NCI-H128 (cell line): ENCODE results near the gene AQP7.
"Not testable (repeated sequence)": the region's sequence is repeated elsewhere in the genome, so short reads cannot be mapped to it uniquely, and the experiment has no call there.

Source experiments
- DNase-seq: peaks from one replicate; lab custom pipeline; 2025; ENCODE audit not compliant: unreplicated experiment; lab: John Stamatoyannopoulos, UW

AQP7 gene

DNA sequence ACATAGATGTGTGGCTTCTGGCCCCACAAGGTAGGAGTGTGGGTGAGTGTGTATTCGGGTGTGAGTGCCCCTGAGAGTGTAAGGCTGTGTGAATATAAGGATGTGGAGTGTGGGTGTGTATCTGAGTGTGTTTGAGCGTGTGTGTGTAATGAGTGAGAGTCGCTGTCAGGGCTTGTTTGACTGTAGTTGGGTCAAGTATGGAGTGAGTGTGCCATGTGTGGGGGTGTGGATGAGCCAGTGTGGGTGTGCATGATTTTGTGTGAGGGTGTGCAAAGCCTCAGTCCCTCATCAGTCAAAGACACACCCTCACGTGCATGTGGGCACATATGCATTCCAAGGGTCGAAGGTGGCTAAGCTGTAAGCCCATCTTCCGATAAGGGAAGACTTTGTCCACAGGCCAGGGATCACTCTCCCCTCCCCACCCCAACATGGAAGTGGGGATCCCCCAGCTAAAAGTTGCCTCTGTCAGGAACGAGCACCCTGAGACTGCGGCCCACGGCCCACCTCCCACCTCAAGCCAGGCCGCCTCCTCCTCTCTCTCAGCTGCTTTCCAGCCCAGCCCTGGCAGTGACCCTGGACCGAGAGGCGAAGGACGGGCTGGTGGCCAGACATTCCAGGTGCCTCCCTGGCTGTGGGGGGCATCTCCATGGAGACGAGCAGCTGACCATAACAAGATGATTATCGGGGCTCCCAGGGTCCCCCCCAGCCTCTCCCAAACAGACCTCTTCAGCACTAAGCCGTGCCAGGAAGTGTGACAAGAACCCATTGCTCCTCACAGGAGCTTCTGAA, 32.1 kb upstream of the AQP7 start:
- DNase-seq: no peak

DNA sequence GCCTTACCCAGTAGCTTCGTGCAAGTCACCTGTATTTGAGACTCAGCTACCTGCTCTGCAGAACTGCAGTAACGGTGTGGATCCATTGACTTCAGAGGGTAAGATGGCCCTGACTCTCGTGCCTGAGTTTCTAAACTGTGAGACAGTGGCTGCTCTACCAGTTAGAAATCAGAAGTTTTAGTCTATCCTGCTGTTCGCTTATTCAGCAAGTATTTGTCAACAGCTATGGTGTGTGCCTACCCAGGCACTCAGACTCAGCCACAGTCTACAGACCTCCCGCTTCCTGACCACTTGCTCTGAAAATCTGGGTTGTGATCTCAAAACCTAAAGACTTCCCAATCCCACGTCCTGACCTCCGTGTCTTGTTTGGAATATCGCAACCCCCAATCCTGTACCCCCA, 31.5 kb upstream of the AQP7 start:
- DNase-seq: no peak

DNA sequence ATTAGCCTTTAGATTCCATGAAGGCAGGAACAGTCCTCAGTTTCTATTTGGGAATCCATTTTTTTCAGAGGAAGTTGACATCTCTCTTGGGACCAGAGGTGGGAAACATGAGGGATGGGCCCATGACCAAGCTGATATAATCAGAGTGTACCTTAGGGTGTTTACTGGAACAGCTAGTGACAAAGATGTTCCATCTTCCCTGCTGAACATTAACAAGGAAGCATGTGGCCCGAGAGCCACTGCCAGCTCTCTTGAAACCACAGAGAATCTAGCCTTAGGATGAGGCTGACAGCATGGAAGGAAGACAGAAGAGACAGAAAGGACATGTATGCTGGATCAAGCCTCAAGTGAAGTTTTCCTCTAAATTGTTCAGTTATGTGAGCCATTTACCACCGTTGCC, 29.1 kb upstream of the AQP7 start:
- DNase-seq: no peak

DNA sequence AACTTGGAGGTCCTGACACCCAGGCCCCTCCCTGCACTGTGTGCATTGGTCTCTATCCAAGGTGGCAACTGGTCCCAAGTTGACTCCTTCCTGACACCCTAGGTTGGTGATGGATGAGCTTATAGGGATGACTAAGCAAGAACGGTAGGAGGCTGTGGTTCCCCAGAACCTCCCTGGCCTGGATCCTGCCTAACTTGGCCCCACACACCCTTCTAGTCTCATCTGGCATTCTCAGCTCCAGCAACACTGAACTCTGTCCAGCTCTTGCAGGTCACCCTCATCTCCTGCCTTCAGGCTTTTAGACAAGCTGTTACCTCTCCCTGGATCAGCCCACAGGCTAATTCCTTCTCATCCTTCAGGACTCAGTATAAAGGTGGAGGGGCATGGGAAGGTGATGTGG, 28.6 kb upstream of the AQP7 start:
- DNase-seq: no peak

DNA sequence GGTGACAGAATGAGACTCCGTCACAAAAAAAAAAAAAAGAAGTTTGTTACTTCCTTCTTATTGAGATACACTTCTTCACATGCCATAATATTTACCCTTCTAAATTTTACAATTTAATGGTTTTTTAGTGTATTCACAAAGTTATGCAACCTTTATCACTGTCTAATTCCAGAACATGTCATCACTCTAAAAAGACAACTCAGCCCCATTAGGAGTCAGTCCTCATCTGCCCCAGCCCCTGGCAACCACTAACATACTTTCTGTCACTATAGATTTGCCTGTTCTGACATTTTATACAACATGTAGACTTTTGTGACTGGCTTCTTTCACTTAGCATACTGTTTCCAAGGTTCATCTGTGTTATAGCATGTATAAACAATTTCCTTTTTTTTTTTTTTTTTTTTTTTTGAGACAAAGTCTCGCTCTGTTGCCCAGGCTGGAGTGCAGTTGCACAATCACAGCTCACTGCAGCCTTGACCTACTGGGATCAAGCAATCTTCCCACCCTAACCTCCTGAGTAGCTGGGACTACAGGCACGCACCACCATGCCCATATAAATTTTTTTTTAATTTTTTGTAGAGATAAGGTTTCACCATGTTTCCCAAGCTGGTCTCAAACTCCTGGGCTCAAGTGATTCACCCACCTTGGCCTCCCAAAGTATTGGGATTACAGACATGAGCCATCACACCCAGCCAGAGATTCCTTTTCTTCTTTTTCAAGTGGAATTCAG, 27.1 kb upstream of the AQP7 start:
- DNase-seq: no peak

DNA sequence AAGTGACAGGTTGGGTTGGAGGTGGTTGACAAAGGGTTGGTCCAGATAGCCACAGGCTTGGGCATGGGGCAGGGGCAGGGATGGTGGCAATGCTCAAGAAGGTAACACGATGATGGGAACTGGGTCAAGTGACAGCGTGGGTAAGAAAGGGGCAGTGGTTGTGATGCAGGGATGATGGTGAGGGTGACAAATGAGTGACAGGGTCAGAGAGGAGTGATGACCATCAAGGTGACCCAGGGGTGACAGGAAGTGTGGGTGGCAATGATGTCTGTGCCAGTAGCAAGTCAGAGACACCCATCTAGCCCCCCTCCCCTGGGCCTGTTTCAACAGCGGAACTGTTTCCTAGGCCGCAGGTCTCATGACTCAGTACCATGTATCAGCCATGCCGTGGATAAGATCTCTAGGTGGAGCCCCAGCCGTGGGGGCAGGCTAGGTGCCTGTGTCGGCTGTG, 24.5 kb upstream of the AQP7 start:
- no peak for DNase-seq

DNA sequence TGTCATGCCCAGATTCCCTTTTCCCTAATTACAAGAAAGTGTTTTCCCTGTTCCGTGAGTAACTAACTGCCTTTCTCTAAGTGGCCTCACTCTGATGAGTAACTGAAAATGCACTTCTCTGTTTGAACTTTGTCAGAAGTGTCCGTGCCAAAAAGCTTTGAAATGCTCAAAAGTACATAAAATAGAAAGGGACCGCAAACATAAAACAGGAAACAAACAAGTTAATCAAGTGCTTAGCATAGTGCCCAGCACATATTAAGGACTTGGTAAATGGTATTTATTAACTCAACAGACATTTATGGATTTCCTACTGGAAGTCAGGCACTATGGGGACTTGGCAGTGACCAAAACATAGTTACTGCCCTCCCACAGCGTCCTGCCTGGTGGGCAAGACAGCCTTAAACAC, 22.8 kb upstream of the AQP7 start:
- DNase-seq: no peak

DNA sequence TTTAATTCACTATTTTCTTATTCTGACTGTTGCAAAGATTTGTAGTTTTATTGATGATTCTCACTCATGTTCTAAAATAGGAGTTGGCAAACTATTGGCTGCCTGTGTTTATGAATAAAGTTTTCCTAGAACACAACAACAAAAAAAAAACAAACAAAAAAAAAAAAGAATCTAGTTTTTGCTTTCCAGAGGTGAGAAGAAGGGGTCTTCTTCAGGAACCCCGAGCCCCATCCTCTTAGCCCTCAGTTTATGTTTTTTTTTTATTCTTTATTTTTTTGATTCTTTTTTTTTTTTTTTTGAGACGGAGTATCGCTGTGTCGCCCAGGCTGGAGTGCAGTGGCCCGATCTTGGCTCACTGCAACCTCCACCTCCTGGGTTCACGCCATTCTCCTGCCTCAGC, 22.1 kb upstream of the AQP7 start:
- DNase-seq: not testable (repeated sequence)

DNA sequence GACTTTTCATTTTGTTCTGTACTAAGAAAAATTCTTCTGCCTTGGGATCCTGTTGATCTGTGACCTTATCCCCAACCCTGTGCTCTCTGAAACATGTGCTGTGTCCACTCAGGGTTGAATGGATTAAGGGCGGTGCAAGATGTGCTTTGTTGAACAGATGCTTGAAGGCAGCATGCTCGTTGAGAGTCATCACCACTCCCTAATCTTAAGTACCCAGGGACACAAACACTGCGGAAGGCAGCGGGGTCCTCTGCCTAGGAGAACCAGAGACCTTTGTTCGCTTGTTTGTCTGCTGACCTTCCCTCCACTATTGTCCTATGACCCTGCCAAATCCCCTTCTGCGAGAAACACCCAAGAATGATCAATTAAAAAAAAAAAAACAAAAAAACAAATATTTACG, 21.7 kb upstream of the AQP7 start:
- DNase-seq: not testable (repeated sequence)

DNA sequence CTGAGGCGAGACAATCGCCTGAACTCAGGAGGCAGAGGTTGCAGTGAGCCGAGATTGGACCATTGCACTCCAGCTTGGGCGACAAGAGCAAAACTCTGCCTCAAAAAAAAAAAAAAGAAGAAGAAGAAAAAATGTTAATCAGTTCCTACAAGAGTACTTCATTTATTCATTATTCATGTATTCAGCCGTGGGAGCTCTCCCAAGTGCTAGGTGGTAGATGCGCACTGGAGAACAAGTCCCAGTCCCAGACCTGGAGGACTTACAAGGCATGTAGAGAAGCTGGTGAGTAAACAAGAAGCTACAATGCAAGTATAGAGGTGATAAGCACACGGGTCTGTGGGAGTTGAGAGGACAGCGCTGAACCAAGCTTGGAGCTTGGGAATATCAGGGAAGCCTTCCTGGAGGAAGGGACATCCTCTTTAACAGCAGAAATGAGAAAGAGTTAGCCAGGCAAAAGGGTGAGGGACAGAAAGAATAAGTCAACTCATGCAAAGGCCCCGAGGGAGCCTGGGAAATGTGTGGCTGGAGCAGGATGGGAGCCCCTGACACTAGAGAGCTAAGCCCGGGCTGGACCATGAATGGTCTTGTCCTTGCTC, 17.4 kb upstream of the AQP7 start:
- no peak for DNase-seq

DNA sequence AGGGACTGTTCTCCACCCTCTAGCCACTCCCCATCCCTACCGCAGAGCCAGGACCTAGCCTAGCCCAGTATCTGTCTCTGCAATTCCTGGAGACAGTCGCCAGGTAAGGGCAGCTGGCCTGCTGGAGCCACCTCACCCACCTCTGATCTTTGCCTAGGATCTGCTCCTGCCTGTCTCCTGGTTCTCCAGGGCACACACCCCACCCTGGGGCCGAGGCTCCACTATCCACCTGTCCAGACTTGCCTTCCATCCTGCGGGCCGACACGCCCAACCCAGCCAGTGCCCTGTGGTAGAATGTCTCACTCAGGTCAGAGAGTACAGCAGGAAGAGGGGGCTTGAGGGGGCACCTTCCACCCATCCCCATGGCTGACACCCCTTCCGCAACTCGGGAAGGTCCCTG, 15.7 kb upstream of the AQP7 start:
- DNase-seq: no peak

DNA sequence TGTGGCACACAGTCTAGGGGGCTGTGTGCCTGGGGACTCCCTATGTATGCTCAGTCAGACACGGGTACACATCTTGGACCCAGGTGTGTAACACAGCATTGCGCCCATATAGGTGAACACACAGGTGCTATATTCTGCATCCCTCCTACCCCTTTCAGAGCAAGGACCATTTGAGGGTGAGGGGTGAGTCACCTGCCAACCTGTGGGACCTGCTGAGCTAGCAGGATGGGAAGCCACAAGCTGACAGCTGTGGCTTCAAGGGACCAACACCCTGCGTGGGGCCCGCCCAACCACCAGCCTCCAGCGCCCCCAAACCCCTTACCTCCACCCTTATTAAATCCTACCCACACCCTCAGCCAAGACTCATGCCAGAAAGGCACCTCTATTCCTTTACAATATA, 14.6 kb upstream of the AQP7 start:
- no peak for DNase-seq

DNA sequence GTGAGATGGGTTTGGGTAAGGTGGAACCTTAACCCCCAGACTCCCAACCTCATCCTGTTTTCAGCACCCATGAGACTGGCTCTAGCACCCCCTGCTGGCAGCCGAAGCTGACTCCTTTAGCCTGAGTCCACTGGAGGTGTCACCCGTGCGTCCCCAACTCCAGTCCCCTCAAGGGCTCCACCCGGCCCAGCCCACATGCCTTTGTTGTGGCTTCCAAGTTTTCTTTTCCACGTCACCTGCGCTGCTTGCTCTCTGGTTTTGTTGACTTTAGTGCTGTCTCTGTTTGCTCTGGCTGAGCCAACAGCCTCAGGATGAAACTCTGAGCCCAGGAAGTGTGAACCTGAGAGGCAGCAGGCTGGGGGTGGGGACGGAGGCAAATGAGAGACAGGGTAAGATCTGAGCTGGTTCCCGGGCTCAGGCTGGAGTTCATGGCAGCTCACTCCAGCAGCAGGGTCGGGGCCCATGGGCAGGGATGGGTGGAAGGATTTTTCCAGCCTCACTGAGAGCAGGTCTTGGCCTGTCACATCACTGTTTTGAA, 13.2 kb upstream of the AQP7 start:
- DNase-seq: no peak

DNA sequence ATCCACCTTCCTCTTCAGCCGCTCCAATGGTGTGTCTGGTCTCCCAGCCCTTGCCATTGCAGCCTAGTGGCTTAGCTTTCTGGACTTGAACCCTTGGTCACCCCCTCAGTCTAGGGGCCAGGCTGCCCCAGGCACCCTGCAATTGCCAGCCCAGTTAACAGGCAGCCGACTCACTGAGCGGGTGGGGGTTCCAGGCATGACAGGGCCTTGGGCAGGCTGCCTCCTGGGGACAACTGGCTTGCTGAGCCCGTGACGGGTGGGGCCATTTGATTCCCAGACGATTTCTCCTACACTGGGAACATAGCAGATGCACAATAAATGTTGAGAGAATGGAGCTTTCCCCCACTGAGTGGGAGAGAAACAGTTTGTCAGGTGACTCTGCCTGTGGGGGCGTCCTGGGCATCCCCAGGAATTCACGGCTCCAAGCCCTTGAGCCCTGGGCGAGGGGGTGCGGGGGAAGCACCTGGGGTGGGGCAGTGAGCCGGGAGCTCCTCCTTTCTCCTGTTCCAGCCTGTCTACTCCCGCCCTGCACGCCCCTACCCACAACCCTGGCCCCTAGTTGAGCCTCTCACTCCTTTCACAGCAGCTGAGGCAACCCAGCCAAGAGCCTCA, 12.6 kb upstream of the AQP7 start:
- DNase-seq: no peak

DNA sequence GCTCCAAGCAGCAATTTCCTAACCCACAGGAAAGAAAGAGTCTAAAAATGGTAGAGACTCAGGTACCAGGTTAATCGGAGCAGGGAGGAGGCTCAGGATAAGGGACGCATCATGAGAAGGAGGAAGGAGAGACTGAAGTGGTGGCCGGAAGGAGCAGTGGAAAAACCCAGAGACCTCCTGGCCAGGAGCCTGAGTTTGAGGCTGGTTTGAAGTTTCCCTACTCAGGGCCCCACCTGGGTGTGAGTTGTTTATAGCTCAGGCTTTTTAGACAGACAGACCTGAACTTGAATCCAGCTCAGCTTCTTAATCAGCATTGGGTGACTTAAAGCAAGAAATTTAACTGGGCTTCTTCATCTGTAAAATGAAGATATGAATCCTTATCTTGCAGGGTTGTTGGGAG, 11.9 kb upstream of the AQP7 start:
- DNase-seq: no peak

DNA sequence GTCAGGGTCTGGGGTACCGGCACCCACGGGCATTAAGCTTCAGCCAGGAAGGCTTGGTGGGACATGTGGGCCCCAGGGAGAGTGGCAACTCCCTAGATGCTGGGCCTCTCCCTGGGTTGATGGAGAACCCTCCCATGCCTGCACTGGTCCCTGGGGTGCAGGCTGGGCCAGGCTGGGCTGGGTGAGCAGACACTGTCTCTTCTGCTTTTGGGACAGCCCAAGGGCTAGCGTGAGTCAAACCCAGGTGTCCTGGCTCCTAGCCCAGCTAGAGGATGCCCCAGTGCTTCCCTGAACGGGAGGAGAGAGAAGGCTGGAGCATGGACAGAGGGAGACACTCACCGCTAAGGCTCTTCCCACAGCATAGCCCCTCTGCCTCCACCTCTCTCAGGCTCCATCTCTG, 5.7 kb upstream of the AQP7 start:
- no peak for DNase-seq

DNA sequence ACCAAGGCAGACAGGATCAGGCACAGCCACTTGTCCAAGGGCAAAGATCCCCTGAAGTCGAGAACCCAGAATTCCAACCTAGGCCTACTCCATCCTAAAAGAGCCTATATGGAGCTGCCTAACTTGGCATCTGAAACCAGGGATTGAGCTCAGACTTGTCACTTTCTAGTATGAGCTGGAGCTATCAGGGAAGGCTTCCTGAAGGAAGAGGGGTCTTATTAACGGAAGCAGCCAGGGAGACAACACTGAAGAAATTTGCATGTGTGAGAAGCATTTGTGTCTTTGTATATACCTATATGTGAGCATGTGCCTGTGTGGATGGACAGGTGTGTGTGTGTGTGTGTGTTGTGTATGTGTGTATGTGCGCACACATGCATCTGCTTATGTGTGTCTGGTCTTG, 4.7 kb upstream of the AQP7 start:
- no peak for DNase-seq

DNA sequence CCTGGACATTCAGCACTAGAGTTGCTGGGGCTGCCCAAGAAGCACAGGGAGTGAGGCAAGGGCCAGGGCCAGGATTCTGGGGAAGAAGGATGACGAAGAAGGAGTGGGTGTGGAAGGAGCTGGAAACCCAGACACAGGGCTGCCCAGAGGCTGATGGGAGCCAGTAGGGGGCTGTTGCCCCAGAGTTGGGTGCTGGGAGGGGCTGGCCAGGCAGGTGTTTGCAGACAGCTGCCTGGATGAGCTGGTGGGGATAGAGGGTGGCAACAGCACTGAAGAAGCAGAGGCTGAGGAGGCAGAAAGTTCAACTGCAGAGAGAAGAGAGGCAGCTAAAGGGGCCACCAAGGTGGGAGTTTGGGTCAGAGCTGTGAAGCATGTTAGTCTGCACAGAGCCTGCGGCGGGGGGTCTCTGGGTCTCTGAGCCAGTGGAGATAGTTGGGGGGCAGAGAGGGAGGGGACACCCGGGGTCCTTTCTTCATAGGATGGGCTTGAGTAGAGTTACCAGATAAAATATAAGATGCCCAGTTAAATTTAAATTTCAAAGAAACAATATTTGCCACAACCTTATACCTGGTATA, 2.5 kb upstream of the AQP7 start:
- no peak for DNase-seq

DNA sequence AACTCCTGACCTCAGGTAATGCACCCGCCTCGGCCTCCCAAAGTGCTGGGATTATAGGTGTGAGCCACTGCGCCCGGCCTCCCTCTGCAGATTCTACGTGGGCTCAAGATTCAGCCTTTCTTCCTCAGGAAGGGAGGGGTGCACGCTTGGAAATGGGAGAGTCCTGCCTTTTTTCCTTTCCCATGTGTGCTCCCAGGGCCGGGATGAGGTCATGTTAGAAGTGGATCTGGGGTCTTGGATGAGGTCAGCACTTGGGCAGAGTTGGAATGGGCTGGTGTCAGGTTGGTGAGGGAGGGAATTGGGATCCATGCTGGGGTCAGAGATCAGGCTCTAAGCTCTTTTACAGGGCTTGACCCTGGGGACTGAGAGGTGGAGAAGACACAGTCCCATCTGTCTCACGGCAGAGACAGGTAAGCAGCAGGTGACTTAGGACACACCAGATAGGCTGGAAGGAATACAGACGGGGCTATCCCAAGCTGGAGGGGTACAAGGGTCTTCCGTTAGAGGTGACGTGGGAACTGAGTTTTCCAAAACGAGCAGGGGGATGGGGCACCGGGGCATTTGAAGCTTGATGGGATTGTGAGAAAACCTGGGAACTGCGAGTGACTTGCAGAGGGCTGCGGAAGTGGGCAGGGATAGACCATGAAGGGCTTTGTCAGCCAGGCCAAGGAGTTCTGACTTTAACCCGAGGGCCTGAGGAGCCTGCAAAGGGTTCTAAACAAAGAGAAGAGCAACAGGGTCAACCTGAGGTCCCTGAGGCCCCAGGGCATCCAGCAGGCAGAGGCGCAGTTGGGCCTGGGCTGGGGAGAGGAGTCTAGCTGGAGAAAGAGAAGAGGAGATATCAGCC, 1.8 kb upstream of the AQP7 start:
- no peak for DNase-seq

DNA sequence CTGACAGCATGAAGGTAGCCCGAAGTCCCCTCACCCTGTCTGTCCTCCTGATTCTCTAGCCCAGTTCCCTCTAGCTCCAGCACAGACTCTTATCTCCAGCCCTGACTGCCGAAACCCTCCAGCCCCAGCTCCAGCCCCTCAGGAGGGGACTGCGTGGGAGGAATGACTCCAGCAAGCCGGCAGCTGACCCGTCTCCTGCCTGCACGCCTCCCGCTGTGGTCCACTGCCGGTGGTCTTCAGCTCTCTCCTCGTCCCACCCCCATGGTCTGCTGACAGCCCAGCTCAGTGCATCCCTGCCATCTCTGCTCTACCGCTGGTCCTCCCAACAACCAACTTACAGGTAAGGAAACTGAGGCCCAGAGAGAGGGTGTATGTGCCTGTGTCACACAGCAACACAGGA, 559 bp downstream of the AQP7 start:
- not testable (repeated sequence) for DNase-seq
